IMR-90 (cell line): ENCODE results near the gene CCDC12.
A peak's percentile ranks its signal among the peaks of the same experiment; 100 is the strongest.

Experiments used
- CEBPB ChIP-seq: IDR thresholded peaks from 2 replicates; pipeline ENCODE4 v1.6.1; 2012; ENCODE audit warnings: low read depth, low read length, improper control_type of control experiment
- CHD1 ChIP-seq: IDR thresholded peaks from 2 replicates; pipeline ENCODE4 v1.6.1; 2012; ENCODE audit warnings: low read depth, low read length, improper control_type of control experiment
- CTCF ChIP-seq: conservative IDR thresholded peaks from 2 replicates; pipeline ENCODE4 v1.5.1; 2012; ENCODE audit warnings: mild to moderate bottlenecking, low read depth, low read length, improper control_type of control experiment
- MXI1 ChIP-seq: IDR thresholded peaks from 2 replicates; pipeline ENCODE4 v1.6.1; 2012; ENCODE audit warnings: low read depth, mild to moderate bottlenecking, low read length, moderate library complexity, borderline replicate concordance
- POLR2A ChIP-seq: IDR thresholded peaks from 2 replicates; pipeline ENCODE4 v1.6.1; 2012; ENCODE audit warnings: mild to moderate bottlenecking, low read depth, low read length
- RAD21 ChIP-seq: IDR thresholded peaks from 2 replicates; pipeline ENCODE4 v1.6.1; 2012; ENCODE audit warnings: low read length, improper control_type of control experiment
- RCOR1 ChIP-seq: IDR thresholded peaks from 2 replicates; pipeline ENCODE4 v1.6.1; 2012; ENCODE audit warnings: mild to moderate bottlenecking, low read length, improper control_type of control experiment; ENCODE audit not compliant: insufficient replicate concordance
- SMC3 ChIP-seq: fragments of 150-350 bp; IDR thresholded peaks from 2 replicates; pipeline ENCODE4 v1.6.1; 2016; ENCODE audit warnings: low read depth, mild to moderate bottlenecking, antibody characterized with exemption, low read length, moderate library complexity

DNA sequence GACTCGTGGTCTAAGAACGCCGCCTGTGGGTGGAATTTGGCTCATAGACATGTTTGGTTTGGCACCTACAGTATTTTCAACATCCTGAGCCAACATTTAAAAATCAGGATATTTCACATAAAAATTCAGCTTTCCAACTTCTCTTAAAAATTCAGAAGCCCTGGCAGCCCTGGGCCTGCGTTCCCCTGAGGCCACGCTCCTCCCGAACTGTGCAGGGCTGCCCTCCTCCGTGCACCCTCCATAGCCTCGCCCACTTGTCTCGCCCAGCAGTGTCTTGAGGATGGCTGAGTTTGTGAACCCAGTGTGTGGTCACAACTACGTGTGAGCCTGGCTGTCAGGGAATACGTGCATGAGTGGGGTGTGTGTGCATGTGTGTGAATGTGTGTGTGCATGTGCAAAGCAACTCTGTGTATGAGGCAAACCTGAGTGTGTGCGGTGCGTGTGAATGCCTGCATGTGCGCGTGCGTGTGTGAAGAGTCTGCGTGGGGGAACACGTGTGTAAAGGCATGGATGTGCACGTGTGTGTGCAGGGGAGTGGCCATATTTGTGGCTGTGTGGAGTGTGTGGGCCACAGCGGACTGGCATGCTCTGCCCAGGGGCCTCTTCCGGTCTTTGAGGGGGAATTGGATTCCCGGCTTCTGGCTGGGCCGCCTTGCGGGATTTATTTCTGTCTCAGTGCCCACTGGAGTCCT lies 68.1 kb downstream of the CCDC12 start:
- TF ChIP-seq CTCF (peak; percentile 38), CHD1 (no peak), MXI1 (no peak), SMC3 (peak; percentile 19; the same call in 1 of the 2 replicates), POLR2A (no peak), RAD21 (peak; percentile 41), RCOR1 (no peak), CEBPB (no peak)
